ENCODE data around the gene CXCL5.
"Not testable (repeated sequence)": the region's sequence is repeated elsewhere in the genome, so short reads cannot be mapped to it uniquely, and the experiment has no call there.

CXCL5 gene

GRCh38 chr4:73979407-73979957 lies 19.0 kb downstream of the CXCL5 start:
- DNase-seq = no peak
- intact Hi-C loops (cut with DNase I) = no loop called here

GRCh38 chr4:73978886-73979285 lies 19.6 kb downstream of the CXCL5 start:
- intact Hi-C loops (cut with DNase I) = no loop called here
- no peak for DNase-seq

- intact Hi-C loops (cut with DNase I) = no loop called here
- DNase-seq = no peak
Observed at GRCh38 chr4:73976716-73977115, 21.8 kb downstream of the CXCL5 start.

GRCh38 chr4:73976217-73976616 lies 22.3 kb downstream of the CXCL5 start:
- intact Hi-C loops (cut with DNase I) = no loop called here
- no peak for DNase-seq

- intact Hi-C loops (cut with DNase I) = no loop called here
- no peak for DNase-seq
Observed at GRCh38 chr4:73974352-73974751, 24.1 kb downstream of the CXCL5 start.

- no peak for DNase-seq
- intact Hi-C loops (cut with DNase I) = no loop called here
Observed at GRCh38 chr4:73970945-73971344, 27.5 kb downstream of the CXCL5 start.

GRCh38 chr4:73970011-73970410 lies 28.5 kb downstream of the CXCL5 start:
- no peak for DNase-seq
- intact Hi-C loops (cut with DNase I) = no loop called here

- intact Hi-C loops (cut with DNase I) = no loop called here
- DNase-seq = no peak
Observed at GRCh38 chr4:73967866-73968265, 30.6 kb downstream of the CXCL5 start.

GRCh38 chr4:73964862-73965611 lies 33.4 kb downstream of the CXCL5 start:
- intact Hi-C loops (cut with DNase I) = no loop called here

GRCh38 chr4:73962724-73963123 lies 35.8 kb downstream of the CXCL5 start:
- intact Hi-C loops (cut with DNase I) = no loop called here
- no peak for DNase-seq

More at GRCh38 chr4:73964862-73965611, 33.4 kb downstream of the CXCL5 start:
- DNase-seq = no peak

- intact Hi-C loops (cut with DNase I); DNase-seq: not testable (repeated sequence)
Observed at GRCh38 chr4:73959041-73959440, 39.4 kb downstream of the CXCL5 start.

- intact Hi-C loops (cut with DNase I) = no loop called here
- DNase-seq = no peak
Observed at GRCh38 chr4:73952352-73952751, 46.1 kb downstream of the CXCL5 start.

GRCh38 chr4:73950376-73950920 lies 48.0 kb downstream of the CXCL5 start:
- intact Hi-C loops (cut with DNase I); DNase-seq: not testable (repeated sequence)

GRCh38 chr4:73948990-73949706 lies 49.3 kb downstream of the CXCL5 start:
- DNase-seq = no peak
- intact Hi-C loops (cut with DNase I) = no loop called here

GRCh38 chr4:73948291-73948690 lies 50.2 kb downstream of the CXCL5 start:
- DNase-seq = no peak
- intact Hi-C loops (cut with DNase I) = no loop called here

- intact Hi-C loops (cut with DNase I) = no loop called here
Observed at GRCh38 chr4:73947239-73947985, 51.1 kb downstream of the CXCL5 start.

GRCh38 chr4:73945674-73946449 lies 52.6 kb downstream of the CXCL5 start:
- DNase-seq = no peak
- intact Hi-C loops (cut with DNase I) = no loop called here

More at GRCh38 chr4:73947239-73947985, 51.1 kb downstream of the CXCL5 start:
- no peak for DNase-seq

All from head of caudate nucleus (tissue), 42 donors.